ENCODE results near the gene HK1.

DNA sequence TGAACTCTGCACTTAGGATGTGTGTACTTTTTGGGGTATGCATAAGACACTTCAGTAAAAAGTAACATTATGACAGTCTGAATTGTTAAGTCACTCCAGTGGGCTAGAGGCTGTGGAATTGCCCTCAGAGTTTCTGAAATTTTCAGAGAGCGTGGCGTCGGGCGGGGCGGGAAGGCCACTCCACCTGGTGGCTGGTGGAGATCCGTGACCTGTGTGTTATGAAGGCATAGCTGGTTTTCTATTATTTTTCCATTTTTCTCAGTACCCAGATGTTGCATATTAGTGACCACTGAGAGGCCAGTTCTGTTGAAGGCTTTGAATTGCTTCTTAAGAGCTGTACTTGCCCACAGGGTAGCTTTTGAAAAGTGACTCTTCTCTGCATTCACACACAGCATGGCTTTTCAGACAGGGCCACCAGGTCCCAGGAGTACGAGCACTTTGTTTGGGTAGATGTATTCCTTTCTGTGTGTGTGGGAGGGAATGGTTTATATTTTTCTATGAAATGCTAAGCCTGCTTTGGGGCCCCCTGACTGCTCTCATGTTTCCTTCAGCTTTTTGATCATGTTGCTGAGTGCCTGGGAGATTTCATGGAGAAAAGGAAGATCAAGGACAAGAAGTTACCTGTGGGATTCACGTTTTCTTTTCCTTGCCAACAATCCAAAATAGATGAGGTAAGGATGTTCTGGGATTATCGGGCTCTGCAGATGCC is 86.1 kb downstream of the HK1 start:
- TF ChIP-seq EP300 (IDR thresholded peaks at IDR 0.05) = no peak
- TF ChIP-seq, protein P1, sequence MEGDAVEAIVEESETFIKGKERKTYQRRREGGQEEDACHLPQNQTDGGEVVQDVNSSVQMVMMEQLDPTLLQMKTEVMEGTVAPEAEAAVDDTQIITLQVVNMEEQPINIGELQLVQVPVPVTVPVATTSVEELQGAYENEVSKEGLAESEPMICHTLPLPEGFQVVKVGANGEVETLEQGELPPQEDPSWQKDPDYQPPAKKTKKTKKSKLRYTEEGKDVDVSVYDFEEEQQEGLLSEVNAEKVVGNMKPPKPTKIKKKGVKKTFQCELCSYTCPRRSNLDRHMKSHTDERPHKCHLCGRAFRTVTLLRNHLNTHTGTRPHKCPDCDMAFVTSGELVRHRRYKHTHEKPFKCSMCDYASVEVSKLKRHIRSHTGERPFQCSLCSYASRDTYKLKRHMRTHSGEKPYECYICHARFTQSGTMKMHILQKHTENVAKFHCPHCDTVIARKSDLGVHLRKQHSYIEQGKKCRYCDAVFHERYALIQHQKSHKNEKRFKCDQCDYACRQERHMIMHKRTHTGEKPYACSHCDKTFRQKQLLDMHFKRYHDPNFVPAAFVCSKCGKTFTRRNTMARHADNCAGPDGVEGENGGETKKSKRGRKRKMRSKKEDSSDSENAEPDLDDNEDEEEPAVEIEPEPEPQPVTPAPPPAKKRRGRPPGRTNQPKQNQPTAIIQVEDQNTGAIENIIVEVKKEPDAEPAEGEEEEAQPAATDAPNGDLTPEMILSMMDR (IDR thresholded peaks at IDR 0.05) = no peak
- no peak for TF ChIP-seq POLR2AphosphoS5 (IDR thresholded peaks at IDR 0.05)
- no peak for TF ChIP-seq POLR2A (IDR thresholded peaks at IDR 0.05)

Measured in suprapubic skin (tissue), 4 donors.